Rectal smooth muscle tissue (tissue), 1 donor: ENCODE results near the gene PARD3B.

Experiments used
- H3K27ac ChIP-seq: one replicate; pipeline ENCODE4 v1.7.0; 2013; ENCODE audit warnings: low read depth, low read length, inconsistent platforms
- H3K27me3 ChIP-seq: one replicate; pipeline ENCODE4 v1.7.0; 2013; ENCODE audit warnings: low read length; ENCODE audit not compliant: control insufficient read depth, insufficient read depth
- H3K36me3 ChIP-seq: one replicate; pipeline ENCODE4 v1.7.0; 2013; ENCODE audit warnings: low read length; ENCODE audit not compliant: control insufficient read depth, insufficient read depth
- H3K4me1 ChIP-seq: one replicate; pipeline ENCODE4 v1.7.0; 2013; ENCODE audit warnings: low read length; ENCODE audit not compliant: control insufficient read depth, insufficient read depth
- H3K4me3 ChIP-seq: one replicate; pipeline ENCODE4 v1.7.0; 2013; ENCODE audit warnings: low read length
- H3K9ac ChIP-seq: one replicate; pipeline ENCODE4 v1.7.0; 2013; ENCODE audit warnings: low read length

The PARD3B gene

DNA sequence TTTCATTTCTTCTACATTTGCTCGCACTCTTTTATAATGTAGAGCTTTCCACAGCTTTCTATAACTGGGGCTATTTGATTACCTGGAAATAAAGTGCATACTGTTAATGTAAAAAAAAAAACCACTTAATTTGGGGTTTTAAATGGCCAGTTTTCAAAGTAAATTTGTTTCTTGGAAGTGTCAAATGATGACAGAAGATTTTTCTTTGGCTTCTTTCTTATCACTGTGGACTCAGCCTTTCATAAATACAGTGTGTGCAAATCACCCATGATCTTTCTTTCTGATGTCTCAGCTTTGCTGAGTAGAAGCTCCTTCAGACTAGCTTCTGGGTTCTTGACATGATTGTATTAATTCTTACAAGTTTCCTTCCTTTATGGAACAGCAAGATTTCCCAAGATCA lies 525.6 kb downstream of the PARD3B start:
- Histone ChIP-seq H3K27ac (no peak overlapping the region), H3K27me3 (no peaks in the 10 kb centered on the region), H3K9ac (no peak overlapping the region)

DNA sequence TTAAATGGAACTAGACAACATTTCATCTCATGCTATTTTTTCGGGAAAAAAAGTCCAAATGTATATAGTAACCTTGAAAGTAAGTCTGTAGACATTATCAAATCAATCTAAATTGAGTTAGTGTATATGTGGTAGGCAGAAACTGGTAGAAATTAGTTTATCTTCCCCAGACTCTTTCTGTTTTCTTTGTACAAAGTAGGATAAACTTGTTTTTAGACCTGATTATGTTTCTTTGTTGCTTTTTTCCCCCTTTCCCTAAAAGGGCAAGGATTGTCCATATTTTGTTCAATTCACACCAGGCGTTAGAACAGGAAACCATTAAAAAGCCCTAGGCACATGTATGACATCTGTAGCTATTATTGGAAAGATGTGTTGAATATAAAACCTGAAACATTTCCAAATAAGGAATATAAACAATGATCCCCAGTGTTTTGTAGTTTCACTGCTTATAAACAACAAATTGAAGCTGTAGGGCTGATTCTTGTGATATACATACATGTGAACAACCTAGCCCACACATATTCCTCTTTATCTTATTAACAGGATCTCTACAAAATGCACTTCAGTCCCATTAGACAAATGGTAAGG lies 528.3 kb downstream of the PARD3B start:
- Histone ChIP-seq H3K9ac (no peak overlapping the region), H3K27me3 (no peaks in the 10 kb centered on the region), H3K27ac (no peak overlapping the region), H3K36me3 (no peaks in the 10 kb centered on the region), H3K4me1 (no peaks in the 10 kb centered on the region), H3K4me3 (no peak overlapping the region)

More for the DNA sequence above, 525.6 kb downstream of the PARD3B start:
- Histone ChIP-seq H3K36me3 (no peaks in the 10 kb centered on the region), H3K4me1 (no peaks in the 10 kb centered on the region), H3K4me3 (no peak overlapping the region)

DNA sequence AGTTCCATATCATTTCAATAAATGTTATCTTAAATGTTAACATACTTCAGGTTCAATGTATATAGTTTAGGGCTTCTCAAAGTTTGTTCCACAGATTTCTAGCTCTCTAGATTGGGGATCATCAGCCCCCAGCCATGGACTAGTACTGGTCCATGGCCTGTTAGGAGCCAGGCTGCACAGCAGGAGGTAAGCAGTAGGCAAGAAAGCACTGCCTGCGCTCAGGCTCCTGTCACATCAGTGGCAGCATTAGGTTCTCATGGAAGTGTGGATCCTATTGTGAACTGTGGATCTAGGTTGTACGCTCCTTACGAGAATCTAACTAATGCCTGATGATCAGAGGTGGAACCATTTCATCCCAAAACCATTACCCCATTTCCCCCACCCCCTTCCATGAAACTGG lies 531.1 kb downstream of the PARD3B start:
- Histone ChIP-seq H3K9ac (no peak overlapping the region), H3K27me3 (no peaks in the 10 kb centered on the region), H3K4me1 (no peaks in the 10 kb centered on the region), H3K36me3 (no peaks in the 10 kb centered on the region), H3K27ac (no peak overlapping the region), H3K4me3 (no peak overlapping the region)

DNA sequence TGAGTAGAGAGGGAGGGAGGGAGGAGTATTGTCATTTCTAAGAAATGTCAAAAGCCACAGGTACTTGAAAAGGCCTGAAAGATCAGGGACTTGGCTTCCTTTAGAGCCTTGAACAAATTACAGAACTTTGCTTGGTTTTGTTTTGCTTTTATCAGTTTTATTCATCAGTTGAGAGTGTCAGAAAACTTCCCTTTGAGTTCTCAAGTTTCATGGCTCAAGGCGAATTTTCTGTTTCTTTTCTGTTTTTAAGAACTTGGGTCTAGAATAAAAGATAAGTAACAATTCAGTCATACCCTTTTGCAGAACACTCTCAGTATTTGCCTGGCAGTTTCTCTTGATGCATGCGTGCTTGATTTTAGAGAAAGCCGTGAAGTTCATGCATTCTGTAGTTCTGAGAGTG lies 531.9 kb downstream of the PARD3B start:
- Histone ChIP-seq H3K27ac (no peak overlapping the region), H3K4me3 (no peak overlapping the region), H3K9ac (no peak overlapping the region), H3K27me3 (no peaks in the 10 kb centered on the region), H3K36me3 (no peaks in the 10 kb centered on the region), H3K4me1 (no peaks in the 10 kb centered on the region)

DNA sequence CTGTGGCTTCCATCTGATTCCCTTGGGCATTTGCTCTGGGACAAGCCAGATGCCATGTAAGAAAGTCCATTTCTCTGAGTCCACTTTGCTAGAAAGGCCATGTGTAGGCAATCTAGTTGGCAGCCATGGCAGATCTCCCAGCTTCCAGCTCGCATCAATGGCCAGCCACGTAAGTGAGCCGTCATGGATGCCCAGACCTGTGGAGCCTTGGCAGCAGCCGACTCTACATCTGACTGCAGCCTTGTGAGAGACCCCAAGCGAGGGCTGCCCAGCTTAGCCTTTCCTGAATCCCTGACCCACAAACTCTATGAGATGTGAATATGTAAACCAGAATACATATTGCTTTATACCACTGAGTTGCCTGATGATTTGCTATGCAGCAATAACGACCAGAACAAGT lies 533.5 kb downstream of the PARD3B start:
- Histone ChIP-seq H3K36me3 (no peaks in the 10 kb centered on the region), H3K9ac (no peak overlapping the region), H3K4me3 (no peak overlapping the region), H3K27ac (no peak overlapping the region), H3K27me3 (no peaks in the 10 kb centered on the region), H3K4me1 (no peaks in the 10 kb centered on the region)

DNA sequence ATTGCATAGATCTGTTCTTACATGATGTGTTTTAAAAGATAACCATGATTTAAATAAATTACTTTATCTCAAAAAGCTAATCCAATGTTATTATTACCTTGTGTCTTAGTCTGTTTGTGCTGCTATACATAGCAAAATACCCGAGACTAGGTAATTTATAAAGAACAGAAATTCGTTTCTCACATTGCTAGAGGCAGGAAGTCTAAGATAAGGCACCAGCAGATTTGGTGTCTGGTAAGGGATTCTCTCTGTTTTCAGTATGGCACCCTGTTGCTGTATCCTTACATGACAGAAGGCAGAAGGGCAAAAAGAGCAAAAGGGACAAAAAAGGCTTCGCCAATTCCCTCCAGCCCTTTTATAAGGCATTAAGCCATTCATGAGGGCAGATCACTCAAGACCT lies 533.9 kb downstream of the PARD3B start:
- Histone ChIP-seq H3K9ac (no peak overlapping the region), H3K36me3 (no peaks in the 10 kb centered on the region), H3K27me3 (no peaks in the 10 kb centered on the region), H3K4me1 (no peaks in the 10 kb centered on the region), H3K4me3 (no peak overlapping the region), H3K27ac (no peak overlapping the region)

DNA sequence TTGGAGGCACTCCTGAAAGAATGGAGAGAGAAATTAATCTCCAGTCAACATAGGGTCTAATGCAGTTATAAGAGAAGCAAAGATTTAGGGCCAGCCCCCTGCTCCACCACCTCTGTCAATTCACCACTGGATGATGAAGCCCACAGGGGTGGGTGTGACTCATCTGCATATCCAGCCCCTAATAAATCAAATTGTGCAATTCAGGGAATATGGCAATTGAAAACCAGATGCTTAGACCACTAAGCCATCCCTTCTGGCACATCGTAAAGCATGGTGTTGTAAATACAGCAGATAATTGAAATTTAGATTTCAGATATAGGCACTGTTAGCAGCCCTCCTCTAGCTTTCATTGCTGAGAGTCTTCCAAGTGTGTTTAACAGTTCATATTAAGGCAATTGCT lies 541.4 kb downstream of the PARD3B start:
- Histone ChIP-seq H3K36me3 (no peaks in the 10 kb centered on the region), H3K27me3 (no peaks in the 10 kb centered on the region), H3K4me3 (no peak overlapping the region), H3K9ac (no peak overlapping the region), H3K4me1 (no peaks in the 10 kb centered on the region), H3K27ac (no peak overlapping the region)

DNA sequence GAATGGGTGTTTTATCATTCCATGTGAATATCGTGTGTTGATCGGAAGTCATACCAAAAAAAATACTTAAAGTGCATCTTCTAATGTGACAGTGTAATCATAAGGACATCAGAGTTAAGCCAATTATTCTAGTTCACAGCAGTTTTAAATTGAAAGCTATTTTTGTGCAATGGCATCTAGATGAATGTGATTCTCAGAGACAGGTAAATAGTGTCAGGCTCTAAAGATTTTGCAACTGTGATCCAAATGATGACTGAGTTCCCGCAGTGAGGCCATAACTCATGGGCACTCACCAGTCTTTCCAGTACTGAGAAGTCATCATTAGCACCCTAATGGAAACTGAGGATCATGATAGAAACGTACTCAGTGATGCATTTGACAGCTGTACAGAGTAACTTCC lies 542.6 kb downstream of the PARD3B start:
- Histone ChIP-seq H3K9ac (no peak overlapping the region), H3K36me3 (no peaks in the 10 kb centered on the region), H3K27me3 (no peaks in the 10 kb centered on the region), H3K4me3 (no peak overlapping the region), H3K4me1 (no peaks in the 10 kb centered on the region), H3K27ac (no peak overlapping the region)

DNA sequence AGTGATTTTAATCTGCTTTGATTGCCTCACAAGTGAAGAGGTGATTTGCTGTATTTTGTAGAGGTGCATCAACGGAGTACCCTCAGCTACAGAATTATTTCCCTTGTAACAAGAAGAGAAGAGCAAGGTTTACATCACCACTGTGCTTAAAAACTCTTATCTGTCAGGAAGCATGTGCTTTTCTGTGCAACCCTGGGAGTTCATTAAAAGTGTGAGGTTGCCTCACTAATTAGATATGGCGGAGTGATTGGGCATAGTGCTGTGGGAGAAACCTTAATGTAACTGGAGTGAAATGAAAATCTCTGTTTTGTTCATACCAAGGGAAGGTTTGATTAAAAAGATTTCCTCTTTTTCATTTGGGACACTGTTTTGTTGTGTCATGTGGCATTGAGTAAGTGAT lies 544.7 kb downstream of the PARD3B start:
- no peaks in the 10 kb centered on the region for H3K4me1 ChIP-seq
- no peak overlapping the region for H3K27ac ChIP-seq
- no peak overlapping the region for H3K4me3 ChIP-seq
- no peaks in the 10 kb centered on the region for H3K36me3 ChIP-seq
- no peaks in the 10 kb centered on the region for H3K27me3 ChIP-seq
- H3K9ac ChIP-seq: no peak overlapping the region

DNA sequence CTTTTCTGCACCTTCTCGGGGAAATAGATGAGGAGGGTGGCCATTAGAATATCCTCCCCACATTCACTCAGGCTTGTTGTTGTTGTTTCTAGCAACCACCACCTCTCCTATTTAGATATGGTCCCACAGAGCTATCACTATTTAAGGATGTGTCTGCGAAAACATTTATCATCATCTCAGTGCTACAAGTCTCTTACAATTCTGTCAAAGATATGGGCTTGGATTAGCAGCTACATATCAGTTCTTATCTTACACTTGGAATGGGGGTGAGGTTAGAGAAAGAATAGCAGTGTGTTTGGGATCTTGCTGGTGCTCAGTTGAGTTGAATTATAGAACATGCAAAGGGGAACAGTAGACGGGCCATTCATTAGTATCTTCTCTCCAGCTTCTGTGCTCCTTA lies 546.1 kb downstream of the PARD3B start:
- no peak overlapping the region for H3K9ac ChIP-seq
- H3K27me3 ChIP-seq: no peaks in the 10 kb centered on the region
- H3K4me3 ChIP-seq: no peak overlapping the region
- H3K4me1 ChIP-seq: no peaks in the 10 kb centered on the region
- no peak overlapping the region for H3K27ac ChIP-seq
- no peaks in the 10 kb centered on the region for H3K36me3 ChIP-seq

DNA sequence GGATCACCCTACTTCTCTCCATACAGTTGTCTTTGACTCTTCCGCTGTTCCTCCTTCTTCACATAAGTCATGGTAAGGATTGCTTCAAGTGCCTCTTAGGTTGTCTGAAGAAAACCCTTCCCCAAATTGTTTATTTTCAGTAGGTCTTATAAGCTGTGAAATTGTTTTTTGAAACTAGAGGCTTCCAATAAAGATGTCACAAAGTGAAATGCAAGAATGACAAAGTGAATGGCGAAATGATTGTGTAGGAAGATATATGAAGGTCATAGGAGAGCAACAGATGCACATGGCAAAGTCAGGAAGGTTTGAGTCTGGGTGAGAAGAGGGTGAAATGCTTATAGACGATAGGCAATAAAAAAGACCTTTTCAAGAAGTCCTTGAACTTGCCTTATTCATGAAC lies 548.8 kb downstream of the PARD3B start:
- no peak overlapping the region for H3K9ac ChIP-seq
- no peaks in the 10 kb centered on the region for H3K36me3 ChIP-seq
- no peak overlapping the region for H3K27ac ChIP-seq
- no peaks in the 10 kb centered on the region for H3K4me1 ChIP-seq
- no peaks in the 10 kb centered on the region for H3K27me3 ChIP-seq
- H3K4me3 ChIP-seq: no peak overlapping the region

DNA sequence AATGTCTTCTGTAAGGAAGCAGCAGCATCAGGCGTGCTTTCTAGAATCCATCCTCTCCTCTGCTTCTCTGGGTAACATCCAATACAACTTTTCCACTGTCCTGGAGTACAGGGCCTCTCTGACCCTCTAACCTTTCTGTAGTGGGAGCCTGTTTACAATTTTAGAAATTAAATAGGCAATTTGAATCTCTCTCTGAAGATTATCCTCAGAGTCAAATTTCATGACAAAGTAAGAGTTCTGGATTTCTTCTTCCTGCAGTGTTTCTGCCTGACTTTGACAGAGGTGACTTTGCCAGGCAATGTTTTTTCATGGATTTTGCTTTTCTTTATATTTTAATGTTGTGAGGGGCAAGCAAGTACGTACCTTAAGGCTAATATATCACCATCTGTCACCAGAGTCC lies 558.4 kb downstream of the PARD3B start:
- no peak overlapping the region for H3K9ac ChIP-seq
- no peak overlapping the region for H3K27ac ChIP-seq
- H3K4me1 ChIP-seq: no peaks in the 10 kb centered on the region
- no peaks in the 10 kb centered on the region for H3K36me3 ChIP-seq
- no peak overlapping the region for H3K4me3 ChIP-seq
- no peaks in the 10 kb centered on the region for H3K27me3 ChIP-seq

DNA sequence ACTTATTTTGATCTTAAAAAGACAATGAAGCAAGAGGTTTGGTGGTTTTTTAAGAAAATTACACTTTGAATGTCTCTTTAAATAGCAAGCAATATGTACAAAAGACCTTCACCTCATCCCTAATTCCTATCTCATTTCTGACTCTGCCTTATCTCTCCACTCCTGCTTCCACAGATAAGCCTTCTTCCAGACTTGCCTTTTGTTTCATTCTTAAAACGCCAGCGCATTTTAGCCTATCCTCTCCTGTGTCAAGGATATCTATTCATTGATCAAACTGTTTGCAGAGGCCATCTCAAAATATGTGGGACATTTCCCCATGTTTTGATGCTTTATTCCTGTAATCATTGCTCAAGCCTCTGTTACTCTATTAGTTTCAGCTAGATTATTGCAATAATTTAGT lies 562.5 kb downstream of the PARD3B start:
- no peaks in the 10 kb centered on the region for H3K27me3 ChIP-seq
- no peaks in the 10 kb centered on the region for H3K4me1 ChIP-seq
- H3K4me3 ChIP-seq: no peak overlapping the region
- no peaks in the 10 kb centered on the region for H3K36me3 ChIP-seq
- H3K27ac ChIP-seq: no peak overlapping the region
- H3K9ac ChIP-seq: no peak overlapping the region
